ENCODE data around the gene LYRM4. TPM values are rescaled to one million over a fixed set of nuclear protein-coding genes. Genes with fewer than 3 reads are reported as not detected.

Gene LYRM4
- total and polyA plus RNA-seq, 2 donors (not counting 1 experiment from before 2014, with no cell fraction given) = 14.5 to 31.9 TPM

- Histone ChIP-seq H3K4me1 (ENCODE audit: control insufficient read depth, extremely low read depth, insufficient read depth, low read length) (no peaks in the 10 kb centered on the region), H3K27ac (ENCODE audit: insufficient read depth, low read length) (no peak overlapping the region), H3K4me2 (ENCODE audit: extremely low read depth, insufficient read depth, low read length) (no peak overlapping the region), H3K9me3 (ENCODE audit: control insufficient read depth, insufficient read depth, low read depth, low read length) (no peaks in the 10 kb centered on the region), H3K9ac (ENCODE audit: insufficient read depth, low read length) (no peak overlapping the region), H3K4me3 (replicated peaks in 1 of 4; ENCODE audit: control extremely low read depth in 1 of 4, insufficient read depth in 1 of 4, low read depth in 3 of 4, low read length in 4 of 4) (no peak overlapping the region), H2AFZ (ENCODE audit: low read length) (no peak overlapping the region), H4K20me1 (ENCODE audit: control insufficient read depth, extremely low read depth, insufficient read depth, low read length) (no peaks in the 10 kb centered on the region), H3K36me3 (ENCODE audit: control insufficient read depth, insufficient read depth, low read length) (no peaks in the 10 kb centered on the region), H3K79me2 (ENCODE audit: control insufficient read depth, insufficient read depth, low read length) (no peaks in the 10 kb centered on the region), H3K27me3 (ENCODE audit: control insufficient read depth, insufficient read depth, low read length) (no peaks in the 10 kb centered on the region)
- TF ChIP-seq CTCF (conservative IDR thresholded peaks at IDR 0.05 in 1 of 2, IDR thresholded peaks at IDR 0.05 in 1 of 2; ENCODE audit: low read depth in 1 of 2, low read length in 2 of 2) (no peak), EZH2 (IDR thresholded peaks at IDR 0.05; ENCODE audit: low read length, missing control alignments) (no peak)
- peak in 1 of 2 donors; percentile 5 for DNase-seq (ENCODE audit: low read depth in 2 of 2)
These were observed 41.6 kb upstream of the LYRM4 start for GRCh38 chr6:5302220-5302946.

GRCh38 chr6:5300206-5300764 is 39.5 kb upstream of the LYRM4 start:
- Histone ChIP-seq H3K36me3 (ENCODE audit: control insufficient read depth, insufficient read depth, low read length) (no peaks in the 10 kb centered on the region), H3K27me3 (ENCODE audit: control insufficient read depth, insufficient read depth, low read length) (no peaks in the 10 kb centered on the region), H3K79me2 (ENCODE audit: control insufficient read depth, insufficient read depth, low read length) (no peaks in the 10 kb centered on the region), H2AFZ (ENCODE audit: low read length) (no peak overlapping the region), H3K9me3 (ENCODE audit: control insufficient read depth, insufficient read depth, low read depth, low read length) (no peaks in the 10 kb centered on the region), H3K4me2 (ENCODE audit: extremely low read depth, insufficient read depth, low read length) (no peak overlapping the region), H3K27ac (ENCODE audit: insufficient read depth, low read length) (no peak overlapping the region), H3K9ac (ENCODE audit: insufficient read depth, low read length) (no peak overlapping the region), H3K4me3 (replicated peaks in 1 of 4; ENCODE audit: control extremely low read depth in 1 of 4, insufficient read depth in 1 of 4, low read depth in 3 of 4, low read length in 4 of 4) (no peak overlapping the region), H3K4me1 (ENCODE audit: control insufficient read depth, extremely low read depth, insufficient read depth, low read length) (no peaks in the 10 kb centered on the region), H4K20me1 (ENCODE audit: control insufficient read depth, extremely low read depth, insufficient read depth, low read length) (no peaks in the 10 kb centered on the region)
- no peak for DNase-seq (ENCODE audit: low read depth in 2 of 2)
- no peak for TF ChIP-seq EZH2 (IDR thresholded peaks at IDR 0.05; ENCODE audit: low read length, missing control alignments)

GRCh38 chr6:5295623-5296022 is 34.9 kb upstream of the LYRM4 start:
- Histone ChIP-seq H3K9me3 (ENCODE audit: control insufficient read depth, insufficient read depth, low read depth, low read length) (no peaks in the 10 kb centered on the region), H3K79me2 (ENCODE audit: control insufficient read depth, insufficient read depth, low read length) (no peaks in the 10 kb centered on the region)

More at GRCh38 chr6:5295623-5296022, 34.9 kb upstream of the LYRM4 start:
- Histone ChIP-seq H3K27me3 (ENCODE audit: control insufficient read depth, insufficient read depth, low read length) (no peaks in the 10 kb centered on the region), H3K4me2 (ENCODE audit: extremely low read depth, insufficient read depth, low read length) (no peak overlapping the region), H3K4me3 (replicated peaks in 1 of 4; ENCODE audit: control extremely low read depth in 1 of 4, insufficient read depth in 1 of 4, low read depth in 3 of 4, low read length in 4 of 4) (no peak overlapping the region), H3K36me3 (ENCODE audit: control insufficient read depth, insufficient read depth, low read length) (no peaks in the 10 kb centered on the region), H4K20me1 (ENCODE audit: control insufficient read depth, extremely low read depth, insufficient read depth, low read length) (peaks cover 1% of the 10 kb centered on the region), H2AFZ (ENCODE audit: low read length) (no peak overlapping the region), H3K4me1 (ENCODE audit: control insufficient read depth, extremely low read depth, insufficient read depth, low read length) (no peaks in the 10 kb centered on the region), H3K9ac (ENCODE audit: insufficient read depth, low read length) (no peak overlapping the region), H3K27ac (ENCODE audit: insufficient read depth, low read length) (no peak overlapping the region)
- DNase-seq (ENCODE audit: low read depth in 2 of 2) = peak; percentile 42 to 43
- TF ChIP-seq EZH2 (IDR thresholded peaks at IDR 0.05; ENCODE audit: low read length, missing control alignments) (no peak), CTCF (conservative IDR thresholded peaks at IDR 0.05 in 1 of 2, IDR thresholded peaks at IDR 0.05 in 1 of 2; ENCODE audit: low read depth in 1 of 2, low read length in 2 of 2) (no peak)
